Esophagus (tissue), 2 donors: ENCODE data around the gene ADGRB2. TPM values are rescaled to one million over a fixed set of nuclear protein-coding genes. Genes with fewer than 3 reads are reported as not detected.

Experiments used
- H3K27ac ChIP-seq, 2 donors: one replicate each; pipeline ENCODE4 v1.5.1; 2013; ENCODE audit warnings: low read depth in 2 of 2, mild to moderate bottlenecking in 2 of 2, inconsistent platforms in 1 of 2, low read length in 1 of 2, moderate library complexity in 1 of 2
- H3K27me3 ChIP-seq, 2 donors: one replicate each; pipeline ENCODE4 v1.6.1; 2013; ENCODE audit warnings: low read length in 2 of 2, control low read depth in 1 of 2, mild to moderate bottlenecking in 1 of 2; ENCODE audit not compliant: insufficient read depth in 2 of 2, control insufficient read depth in 1 of 2
- H3K36me3 ChIP-seq, 2 donors: one replicate each; pipeline ENCODE4 v1.6.1; 2013; ENCODE audit warnings: low read length in 1 of 2; ENCODE audit not compliant: control insufficient read depth in 2 of 2, insufficient read depth in 2 of 2
- H3K4me1 ChIP-seq, 2 donors: one replicate each; pipeline ENCODE4 v1.6.1; 2013; ENCODE audit warnings: low read length in 1 of 2; ENCODE audit not compliant: control insufficient read depth in 2 of 2, insufficient read depth in 2 of 2
- H3K4me3 ChIP-seq, 2 donors: one replicate each; pipeline ENCODE4 v1.5.1; 2013; ENCODE audit warnings: low read length in 2 of 2, mild to moderate bottlenecking in 2 of 2, low read depth in 1 of 2, moderate library complexity in 1 of 2
- H3K9me3 ChIP-seq, 2 donors: one replicate each; pipeline ENCODE4 v1.6.1; 2013; ENCODE audit warnings: mild to moderate bottlenecking in 2 of 2, low read depth in 1 of 2, low read length in 1 of 2, moderate library complexity in 1 of 2; ENCODE audit not compliant: control insufficient read depth in 2 of 2, insufficient read depth in 1 of 2
- WGBS, 2 donors: extraction: QIAGEN DNeasy Blood & Tissue Kit; methylation state at CpG; one replicate each; pipeline ENCODE4 v1.1.7; 2013; 5-methylcytosine and 5-hydroxymethylcytosine counted together
- polyA plus RNA-seq, 2 donors: library from polyadenylated mRNA; stranded (reverse); fragments of 200-250 nt; gene quantifications; one replicate each; pipeline ENCODE4 v1.2.3, GENCODE V29; 2013
- donor health status: healthy with polysubstance abuse.
- donor health status: Bipolar disorder and iron deficiency.

Gene ADGRB2
- polyA plus RNA-seq, 2 donors, result 0.34 to 0.51 TPM

DNA sequence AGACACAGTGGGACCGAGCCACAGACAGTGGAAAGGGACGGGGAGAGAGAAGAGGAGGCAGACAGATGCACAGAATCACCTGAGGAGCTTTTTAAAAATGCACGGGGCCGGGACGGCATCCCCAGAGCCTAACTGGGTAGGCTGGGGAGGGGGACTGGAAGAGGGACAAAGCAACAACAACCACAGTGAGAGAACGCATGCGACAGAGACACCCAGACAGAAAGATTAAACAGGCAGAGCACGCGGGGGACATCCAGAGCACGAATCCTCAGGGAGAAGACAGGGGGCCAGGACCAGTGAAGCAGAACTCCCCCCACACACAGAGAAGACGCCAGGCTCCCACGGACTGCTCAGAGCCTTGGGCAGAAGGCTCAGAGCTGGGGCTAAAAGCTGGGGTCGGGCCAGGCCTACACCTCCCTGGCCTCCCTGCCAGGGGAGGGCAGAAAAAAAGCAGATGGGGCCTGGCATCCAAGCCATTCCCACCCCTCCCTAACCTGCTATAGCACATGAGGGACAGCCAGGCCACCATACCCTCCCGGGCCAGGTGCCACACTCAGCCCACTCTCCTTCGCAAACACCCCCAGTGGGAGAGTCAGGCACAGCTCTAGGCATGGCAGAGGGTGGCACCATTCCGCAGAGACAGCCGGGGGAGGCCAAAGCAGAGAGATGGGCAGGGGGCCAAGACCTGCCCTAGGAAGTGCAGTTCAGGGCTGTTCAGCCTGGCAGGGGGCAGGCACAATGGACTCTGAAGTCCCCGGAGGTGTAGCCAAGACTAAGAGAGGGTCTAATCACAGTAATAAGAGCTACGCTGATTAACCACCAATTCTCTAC lies 30.5 kb downstream of the ADGRB2 start:
- 81% methylated on average over 19 of the region's 19 CpGs for WGBS, 2 donors
- Histone ChIP-seq H3K9me3 (no peaks in the 10 kb centered on the region), H3K36me3 (no peaks in the 10 kb centered on the region), H3K4me3 (no peak overlapping the region), H3K4me1 (peaks cover 0 to 7% of the 10 kb centered on the region in 2 donors), H3K27me3 (no peaks in the 10 kb centered on the region), H3K27ac (no peak overlapping the region)

DNA sequence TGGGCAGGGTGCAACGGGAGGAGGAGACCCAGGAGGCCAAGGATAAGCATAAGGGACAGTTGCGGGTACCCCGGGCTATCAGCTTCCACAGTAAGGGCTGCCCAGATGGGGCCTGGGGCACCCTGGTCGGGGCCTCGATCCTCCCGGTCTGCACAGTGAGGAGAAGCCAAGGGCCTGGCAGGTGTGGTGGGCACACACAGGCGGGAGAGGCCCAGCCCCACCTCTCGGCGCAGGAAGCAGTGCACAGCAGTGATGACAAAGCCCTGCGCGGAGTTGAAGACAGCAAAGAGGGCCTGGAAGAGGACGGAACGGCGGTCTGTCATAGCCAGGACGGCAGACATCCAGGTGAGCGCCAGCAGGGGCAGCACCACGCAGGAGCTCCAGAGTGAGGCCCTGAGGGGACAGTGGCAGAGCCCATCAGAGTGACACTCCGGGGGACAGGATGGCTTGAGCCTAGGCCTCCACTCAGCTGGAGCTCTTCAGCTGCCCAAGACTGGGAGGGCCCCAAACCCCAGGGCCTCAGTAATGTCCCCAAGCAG lies 31.3 kb downstream of the ADGRB2 start:
- H3K4me1 ChIP-seq, result peaks cover 0 to 7% of the 10 kb centered on the region in 2 donors
- WGBS, 2 donors, result 91 to 93% methylated on average over 18 of the region's 18 CpGs
- H3K27ac ChIP-seq, result no peak overlapping the region

DNA sequence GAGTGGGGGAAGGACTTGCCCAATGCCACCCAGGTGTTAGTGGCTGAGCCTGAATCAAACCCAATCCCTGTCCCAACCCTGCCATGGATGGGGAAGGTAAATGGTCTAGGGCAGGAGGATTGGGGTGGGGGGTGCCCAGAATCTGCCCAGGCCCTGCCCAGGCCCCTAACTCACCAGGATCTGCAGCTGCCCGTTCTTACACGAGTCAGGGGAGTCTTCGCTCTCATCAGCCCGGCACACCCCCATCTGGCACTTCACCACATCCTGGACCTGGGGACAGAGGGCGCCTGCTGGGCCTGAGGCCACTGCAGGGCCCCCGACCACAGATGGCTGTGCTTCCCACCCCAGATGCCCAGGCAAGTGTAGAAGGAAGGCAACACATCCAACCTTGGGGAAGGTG lies 31.8 kb downstream of the ADGRB2 start:
- Histone ChIP-seq H3K9me3 (no peaks in the 10 kb centered on the region), H3K36me3 (no peaks in the 10 kb centered on the region), H3K27me3 (no peaks in the 10 kb centered on the region), H3K27ac (no peak overlapping the region), H3K4me1 (peaks cover 0 to 7% of the 10 kb centered on the region in 2 donors), H3K4me3 (no peak overlapping the region)
- WGBS, 2 donors, result 78 to 90% methylated on average over 6 of the region's 6 CpGs

More for the DNA sequence above, 31.3 kb downstream of the ADGRB2 start:
- no peaks in the 10 kb centered on the region for H3K27me3 ChIP-seq
- no peak overlapping the region for H3K4me3 ChIP-seq
- no peaks in the 10 kb centered on the region for H3K36me3 ChIP-seq
- H3K9me3 ChIP-seq, result no peaks in the 10 kb centered on the region

DNA sequence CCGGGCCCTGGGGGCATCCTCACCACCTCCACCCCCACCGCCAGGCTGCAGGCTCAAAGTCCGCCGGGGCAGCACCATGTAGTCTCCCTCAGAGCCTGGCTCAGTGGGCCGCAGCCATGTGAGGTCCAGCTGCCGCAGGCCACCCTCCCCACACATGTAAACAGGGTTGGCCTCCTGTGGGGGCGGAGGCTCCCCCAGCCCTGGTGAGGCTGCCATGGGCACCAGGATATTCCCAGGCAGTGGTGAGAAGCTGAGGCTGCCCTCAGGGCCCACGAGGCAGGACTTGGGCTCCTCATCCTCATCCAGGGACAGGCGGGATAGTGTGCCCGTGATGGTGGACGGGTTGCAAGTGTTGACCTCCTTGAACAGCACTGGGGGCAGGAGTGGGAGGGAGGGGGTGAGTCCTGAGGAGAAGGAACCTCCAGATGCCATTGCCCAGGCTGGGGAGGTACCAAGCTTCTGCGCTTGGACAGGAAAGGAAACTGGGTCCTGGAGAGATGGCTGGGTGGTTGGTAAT lies 33.0 kb downstream of the ADGRB2 start:
- WGBS, 2 donors, result 87 to 89% methylated on average over 12 of the region's 12 CpGs
- H3K36me3 ChIP-seq, result no peaks in the 10 kb centered on the region
- H3K9me3 ChIP-seq, result no peaks in the 10 kb centered on the region
- peaks cover 0 to under 1% of the 10 kb centered on the region in 2 donors for H3K4me1 ChIP-seq
- no peak overlapping the region for H3K4me3 ChIP-seq
- no peak overlapping the region for H3K27ac ChIP-seq
- no peaks in the 10 kb centered on the region for H3K27me3 ChIP-seq

DNA sequence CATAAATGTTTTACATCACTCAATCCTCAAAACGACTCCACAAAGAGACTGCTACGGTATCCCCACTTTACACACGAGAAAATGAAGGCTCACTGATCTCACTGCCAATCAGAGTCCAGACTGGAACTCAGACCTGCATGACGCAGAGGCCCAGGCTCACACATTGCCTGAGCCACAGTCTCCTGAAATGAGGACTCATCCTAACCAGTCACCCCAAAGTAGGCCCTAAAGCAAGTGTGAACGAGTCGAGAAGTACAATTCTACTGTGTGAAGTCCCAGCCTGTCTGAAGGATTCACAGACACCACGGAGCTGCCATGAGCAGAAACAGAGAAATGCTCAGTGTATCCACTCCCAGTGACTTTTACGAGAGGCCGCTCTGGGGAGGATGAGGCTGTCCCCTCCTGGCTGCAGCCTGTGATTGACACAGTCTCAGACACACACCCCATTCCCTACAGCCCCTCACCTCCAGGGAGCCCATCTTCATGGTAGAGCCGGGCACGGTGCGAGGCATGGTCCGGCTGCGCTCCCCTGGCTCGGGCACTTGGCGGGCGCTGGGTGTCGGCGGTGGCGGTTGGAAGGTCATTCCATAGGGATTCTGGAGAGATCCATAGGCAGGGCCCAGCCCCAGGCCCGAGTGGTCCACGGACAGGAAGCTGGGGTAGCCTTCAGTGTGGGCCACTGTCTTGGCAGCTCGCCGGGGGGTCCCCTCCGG lies 33.6 kb downstream of the ADGRB2 start:
- no peaks in the 10 kb centered on the region for H3K36me3 ChIP-seq
- no peak overlapping the region for H3K27ac ChIP-seq
- no peak overlapping the region for H3K4me3 ChIP-seq
- no peaks in the 10 kb centered on the region for H3K4me1 ChIP-seq
- no peaks in the 10 kb centered on the region for H3K27me3 ChIP-seq
- no peaks in the 10 kb centered on the region for H3K9me3 ChIP-seq
- 87 to 89% methylated on average over 25 of the region's 25 CpGs for WGBS, 2 donors

DNA sequence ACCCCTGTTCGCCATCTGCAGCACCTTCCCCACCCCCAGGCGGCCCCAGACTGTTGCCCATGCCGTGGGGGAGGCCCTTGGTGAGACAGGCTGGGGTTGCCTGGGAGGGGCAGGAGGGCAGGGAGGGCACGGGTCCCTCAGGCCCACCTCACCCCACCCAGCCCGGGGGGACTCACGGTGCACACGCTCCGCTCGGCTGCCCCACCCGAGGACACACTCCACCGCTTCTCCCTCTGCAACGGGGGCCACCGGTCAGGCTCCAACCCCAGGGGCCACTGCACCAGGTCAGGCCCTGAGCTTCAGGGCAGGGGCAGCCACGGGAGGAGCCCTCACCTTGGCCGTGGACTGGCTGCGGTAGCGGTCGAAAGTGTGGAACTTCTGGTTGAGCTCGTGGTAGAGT lies 36.3 kb downstream of the ADGRB2 start:
- Histone ChIP-seq H3K27ac (no peak overlapping the region), H3K9me3 (no peaks in the 10 kb centered on the region), H3K27me3 (no peaks in the 10 kb centered on the region), H3K36me3 (no peaks in the 10 kb centered on the region), H3K4me1 (no peaks in the 10 kb centered on the region), H3K4me3 (no peak overlapping the region)
- 87 to 93% methylated on average over 11 to 19 of the region's 19 CpGs for WGBS, 2 donors

DNA sequence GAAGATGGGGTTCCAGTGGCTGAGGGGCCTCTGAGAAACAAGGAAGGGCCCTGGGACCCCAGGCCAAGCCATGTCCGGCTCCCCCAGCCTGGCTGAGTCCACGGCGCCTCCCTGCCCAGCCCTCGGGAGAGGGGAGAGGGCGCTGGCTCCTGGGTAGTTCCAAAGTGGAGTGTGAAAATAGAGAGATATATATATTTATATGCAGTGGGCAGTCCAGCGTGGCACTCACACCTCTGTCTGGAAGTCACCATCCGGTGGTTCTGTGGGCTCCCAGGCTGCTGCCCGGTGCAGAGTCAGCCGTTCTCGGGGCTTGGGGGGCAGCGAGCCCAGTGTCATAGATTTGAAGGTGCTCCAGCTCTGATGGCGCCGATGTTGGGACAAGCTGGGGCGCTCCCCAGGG lies 36.9 kb downstream of the ADGRB2 start:
- Histone ChIP-seq H3K27ac (no peak overlapping the region), H3K27me3 (no peaks in the 10 kb centered on the region), H3K4me1 (no peaks in the 10 kb centered on the region), H3K4me3 (no peak overlapping the region), H3K36me3 (no peaks in the 10 kb centered on the region), H3K9me3 (no peaks in the 10 kb centered on the region)
- 86 to 88% methylated on average over 14 of the region's 14 CpGs for WGBS, 2 donors

DNA sequence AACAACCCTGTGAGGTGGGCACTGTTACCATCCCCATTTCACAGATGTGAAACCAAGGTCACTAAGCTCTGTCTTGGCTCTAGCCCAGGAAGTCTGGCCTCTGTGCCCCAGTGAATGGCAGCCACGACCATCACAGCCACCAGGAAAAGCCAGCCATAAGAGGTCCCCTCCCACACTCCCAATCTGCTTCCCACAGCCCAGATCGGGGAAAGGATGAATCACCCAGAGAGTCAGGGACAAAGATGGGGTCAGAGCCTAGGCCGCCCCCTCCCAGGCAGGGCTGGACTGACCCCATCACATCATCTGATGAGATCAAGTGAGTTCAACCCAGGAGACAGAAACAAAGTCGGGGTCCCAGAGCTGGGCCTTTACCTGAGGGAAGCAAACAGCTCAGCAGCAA lies 37.4 kb downstream of the ADGRB2 start:
- Histone ChIP-seq H3K36me3 (no peaks in the 10 kb centered on the region), H3K4me1 (no peaks in the 10 kb centered on the region)
- 60 to 75% methylated on average over 4 of the region's 4 CpGs for WGBS, 2 donors

DNA sequence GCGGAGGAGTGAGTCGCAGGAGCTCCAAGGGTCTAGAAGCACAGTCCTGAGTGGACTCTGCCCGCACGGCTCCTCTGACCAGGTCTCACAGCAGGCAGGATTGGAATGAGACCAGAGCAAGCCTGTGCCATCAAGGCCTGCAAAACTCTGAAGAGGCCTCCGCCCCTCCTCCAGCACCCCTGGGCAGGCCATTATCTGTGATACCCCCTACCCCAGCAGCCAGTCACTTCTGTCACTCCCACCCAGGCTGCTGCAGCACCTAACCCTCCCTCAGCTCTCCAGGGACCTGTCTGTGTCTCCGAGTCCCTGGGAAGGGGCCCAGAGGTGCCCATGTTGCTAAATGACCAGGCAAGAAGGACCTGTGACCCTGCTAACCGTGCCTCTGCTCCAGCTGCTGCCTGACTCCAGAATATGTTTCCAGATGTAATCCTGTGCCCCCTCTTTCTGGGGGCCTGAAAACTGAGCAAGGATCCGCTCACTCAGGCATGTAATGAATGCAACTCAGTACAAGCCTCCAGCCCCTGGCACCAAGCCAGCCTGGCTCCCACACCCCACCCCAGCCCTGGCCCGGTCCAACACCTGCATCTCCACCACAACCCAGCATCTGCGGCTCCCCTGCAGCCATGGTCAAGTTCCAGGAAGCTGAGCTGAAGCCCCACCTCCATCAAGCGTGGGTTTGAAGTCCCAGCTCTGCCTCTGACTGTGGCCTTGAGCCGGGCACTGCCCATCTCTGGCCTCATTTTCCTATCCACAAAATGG lies 38.2 kb downstream of the ADGRB2 start:
- no peak overlapping the region for H3K4me3 ChIP-seq
- no peaks in the 10 kb centered on the region for H3K4me1 ChIP-seq
- no peak overlapping the region for H3K27ac ChIP-seq
- 70 to 78% methylated on average over 12 of the region's 12 CpGs for WGBS, 2 donors
- no peaks in the 10 kb centered on the region for H3K9me3 ChIP-seq
- no peaks in the 10 kb centered on the region for H3K27me3 ChIP-seq
- H3K36me3 ChIP-seq, result no peaks in the 10 kb centered on the region

More for the DNA sequence above, 37.4 kb downstream of the ADGRB2 start:
- no peaks in the 10 kb centered on the region for H3K27me3 ChIP-seq
- no peak overlapping the region for H3K27ac ChIP-seq
- H3K9me3 ChIP-seq, result no peaks in the 10 kb centered on the region
- H3K4me3 ChIP-seq, result no peak overlapping the region
